PC-3 (cell line): Measurements from ENCODE around the gene TOGARAM2.

Experiments
- CTCF ChIP-seq: fragments of 300-600 bp; sonication (generic); conservative IDR thresholded peaks from 2 replicates; pipeline ENCODE4 v1.5.1; 2017; ENCODE audit warnings: antibody characterized with exemption, low read depth, mild to moderate bottlenecking, low read length
- EZH2 ChIP-seq: fragments of 300-600 bp; sonication (generic); IDR thresholded peaks from one replicate; pipeline ENCODE4 v1.6.1; 2017; ENCODE audit warnings: antibody characterized with exemption, mild to moderate bottlenecking, low read length; ENCODE audit not compliant: unreplicated experiment
- EZH2phosphoT487 ChIP-seq: fragments of 300-600 bp; sonication (generic); IDR thresholded peaks from 2 replicates; pipeline ENCODE4 v1.6.1; 2018; ENCODE audit warnings: mild to moderate bottlenecking, antibody characterized with exemption, low read length, borderline replicate concordance

- TF ChIP-seq CTCF, result no peak
- no peak for TF ChIP-seq EZH2
- no peak for TF ChIP-seq EZH2phosphoT487
Observed at GRCh38 chr2:28981016-28981441, at the start of gene TOGARAM2.
